CD4-positive, alpha-beta T cell treated with Interleukin-21 for 1 hour (primary cell): ENCODE results near the gene NEK6.

ENCODE experiments used
- DNase-seq: peaks from one replicate; pipeline ENCODE4 v3.0.0-alpha.2; 2020

NEK6 gene

DNA sequence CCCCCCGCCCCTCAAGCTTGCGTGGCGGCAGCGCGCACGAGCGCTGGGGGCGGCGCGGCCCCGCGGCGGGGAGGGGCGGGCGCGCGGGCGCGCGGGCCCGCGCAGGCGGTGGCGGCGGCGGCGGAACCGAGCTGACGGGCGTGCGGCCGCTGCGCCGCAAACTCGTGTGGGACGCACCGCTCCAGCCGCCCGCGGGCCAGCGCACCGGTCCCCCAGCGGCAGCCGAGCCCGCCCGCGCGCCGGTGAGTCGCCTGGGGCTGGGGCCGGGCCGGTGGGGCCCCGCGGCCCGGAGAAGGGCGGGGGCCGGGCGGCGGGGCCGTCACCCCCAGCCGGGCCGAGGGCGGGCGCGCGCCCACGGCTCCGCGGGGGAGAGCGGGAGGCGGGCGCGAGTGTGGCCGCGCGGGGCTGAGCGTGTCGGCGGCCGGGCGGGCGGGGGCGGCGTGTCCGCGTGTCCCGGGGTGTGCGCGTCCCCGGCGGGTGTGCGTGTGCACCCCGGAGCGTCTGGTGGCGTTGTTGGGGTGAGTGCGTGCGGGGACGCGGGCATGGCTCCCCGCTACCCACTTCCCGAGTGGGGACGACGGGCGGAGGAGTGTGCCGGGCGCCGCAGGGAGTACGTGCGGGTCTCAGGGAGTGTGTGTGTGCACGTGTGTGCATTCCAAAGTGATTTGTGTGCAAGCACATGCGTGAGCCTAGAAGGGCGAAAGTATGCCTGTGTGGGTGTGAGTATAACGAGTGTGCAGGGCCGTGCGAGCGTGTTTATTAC lies at the start of gene NEK6:
Gene NEK6, plus strand, starts transcription at position 106 of the 763 bp plus-strand sequence. CDS start 44,016 bp downstream, outside the sequence.
- peak; percentile 59 for DNase-seq

DNA sequence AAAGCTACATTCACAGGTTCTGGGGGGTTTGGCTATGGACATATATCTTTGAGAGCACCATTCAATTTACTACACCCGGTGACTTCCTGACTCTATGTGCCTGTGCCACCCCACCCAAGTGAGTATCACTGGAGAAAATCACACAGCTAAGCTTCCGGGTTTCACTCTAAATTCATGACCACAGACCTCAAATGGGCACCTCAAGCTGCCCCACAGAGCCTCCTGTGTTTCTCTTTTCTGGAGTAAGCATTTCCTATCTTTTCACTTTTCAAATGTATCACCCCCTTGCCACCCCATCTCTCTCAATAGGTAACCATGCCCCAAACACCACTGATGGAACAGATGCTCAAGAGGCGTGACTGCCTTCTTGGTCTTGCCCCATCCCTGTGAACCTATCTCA lies 49.2 kb upstream of the NEK6 start:
- DNase-seq: peak; percentile 38

DNA sequence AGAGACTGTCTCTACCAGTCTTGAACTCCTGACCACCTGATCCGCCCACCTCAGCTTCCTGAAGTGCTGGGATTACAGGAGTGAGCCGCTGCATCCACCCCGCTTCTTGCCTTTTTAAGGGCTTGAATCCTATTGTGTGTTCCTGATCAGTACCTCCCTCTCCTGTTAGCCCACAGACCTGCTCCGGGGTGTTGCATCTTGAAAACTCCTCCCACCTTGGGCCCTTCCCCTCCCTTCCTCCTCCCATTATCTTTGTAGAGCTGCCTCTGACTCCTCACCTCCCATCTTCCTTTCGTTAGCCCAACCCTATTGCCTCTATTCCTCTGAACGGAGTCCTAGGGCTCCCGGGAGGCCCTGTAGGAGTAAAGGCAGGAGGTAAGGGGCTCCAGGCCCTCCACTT lies 48.5 kb upstream of the NEK6 start:
- DNase-seq: no peak

DNA sequence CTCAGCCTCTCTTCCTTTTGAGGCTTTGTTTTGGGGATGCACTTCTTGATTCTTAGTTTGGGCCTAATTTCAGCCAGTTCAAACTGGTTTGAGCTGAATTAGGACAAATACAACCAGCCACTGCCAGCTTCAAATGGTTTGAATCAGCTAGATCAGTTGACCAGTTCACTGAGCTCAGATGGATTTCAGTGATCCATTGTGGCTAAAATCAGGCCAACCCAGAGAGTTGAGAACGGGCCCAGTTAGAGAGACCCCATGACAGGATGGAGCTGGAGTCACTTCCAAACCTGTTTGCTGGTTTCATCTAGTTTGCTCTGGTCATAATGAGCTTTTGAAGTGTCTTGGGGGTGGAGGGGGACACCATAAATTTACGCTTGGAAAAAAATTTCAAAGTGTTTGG lies 48.0 kb upstream of the NEK6 start:
- DNase-seq: no peak

DNA sequence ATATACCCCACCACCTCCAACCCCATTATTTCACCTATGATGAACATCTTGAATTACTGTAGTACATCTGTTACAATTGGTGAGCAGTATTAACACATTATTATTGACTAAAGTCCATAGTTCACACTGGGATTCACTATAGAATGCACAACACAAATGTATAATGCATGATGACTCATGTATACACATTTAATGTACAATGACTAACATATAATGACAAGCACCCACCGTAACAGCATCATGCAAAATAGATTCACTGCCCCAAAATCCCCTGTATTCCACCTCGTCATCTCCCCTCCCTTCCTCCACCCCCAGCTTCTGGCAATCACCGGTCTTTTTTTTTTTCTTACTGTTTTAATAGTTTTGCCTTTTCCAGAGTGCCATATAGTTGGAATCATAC lies 47.1 kb upstream of the NEK6 start:
- no peak for DNase-seq

DNA sequence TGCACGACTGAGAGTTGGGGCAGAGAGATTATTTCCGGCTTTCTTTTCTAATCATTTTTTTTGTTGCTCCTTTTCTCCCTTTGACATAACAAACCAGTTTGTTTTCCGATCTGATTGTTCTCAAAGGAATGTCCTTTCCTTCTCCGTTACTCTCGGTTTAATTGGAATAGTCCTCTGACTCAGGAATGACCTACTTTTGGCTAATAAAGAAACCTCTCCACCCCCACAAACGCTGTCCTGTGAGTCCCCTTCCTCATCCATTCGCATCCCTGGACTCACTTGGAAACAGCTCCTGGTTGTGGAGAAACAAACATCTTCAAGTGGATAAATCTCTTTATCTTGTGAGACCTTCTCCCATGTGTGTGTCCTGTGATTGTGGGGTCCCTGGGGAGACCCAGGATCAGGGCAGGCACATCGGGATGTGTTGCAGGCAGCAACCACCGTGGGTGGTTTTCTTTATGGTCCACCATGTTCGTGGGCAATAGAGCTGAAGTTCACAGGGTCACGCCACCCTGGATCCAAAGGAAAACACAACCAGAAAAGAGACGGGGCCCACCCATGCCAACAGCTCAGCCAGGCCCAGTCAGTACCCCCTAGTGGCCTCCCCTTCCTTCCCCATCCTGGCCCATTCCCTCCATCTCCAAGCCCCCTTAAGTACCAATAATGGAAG lies 45.2 kb upstream of the NEK6 start:
- DNase-seq: no peak

DNA sequence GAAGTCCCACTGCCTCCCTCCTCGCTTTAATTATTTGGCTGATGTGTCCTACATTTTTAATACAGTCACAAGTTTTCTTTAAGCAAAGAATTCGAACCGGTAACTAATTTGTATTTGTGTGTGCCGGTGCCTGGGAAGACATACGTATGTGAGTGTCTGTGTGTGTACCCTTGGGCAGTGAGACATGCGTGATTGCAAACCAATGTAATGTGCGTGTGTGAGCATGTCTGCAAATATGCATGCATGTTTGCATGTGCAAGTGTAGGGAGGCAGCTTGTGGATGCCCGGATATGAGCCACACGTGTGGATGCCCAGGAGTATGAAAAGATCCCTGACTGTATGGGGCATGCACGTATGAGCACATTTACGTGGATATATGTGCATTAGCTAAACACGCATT lies 44.4 kb upstream of the NEK6 start:
- no peak for DNase-seq

DNA sequence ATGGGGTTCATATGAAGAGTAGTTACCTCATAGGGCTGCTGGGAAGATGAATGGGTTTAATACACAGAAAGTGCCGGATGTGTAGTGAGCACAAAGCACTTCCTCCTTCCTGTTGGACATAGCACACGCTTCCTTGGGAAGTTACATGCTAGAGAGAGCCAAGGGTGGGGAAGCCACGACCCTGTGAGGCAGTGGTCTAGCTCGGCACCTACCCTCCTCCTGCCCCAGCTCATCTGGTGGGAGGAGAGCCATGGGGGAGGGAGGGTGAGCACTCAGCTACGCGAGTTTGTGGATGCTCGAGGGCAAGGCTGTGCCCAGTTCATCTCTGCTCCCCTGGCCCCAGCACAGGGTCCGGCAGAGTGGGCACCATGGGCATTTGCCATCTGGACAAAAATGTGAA lies 43.6 kb upstream of the NEK6 start:
- no peak for DNase-seq

DNA sequence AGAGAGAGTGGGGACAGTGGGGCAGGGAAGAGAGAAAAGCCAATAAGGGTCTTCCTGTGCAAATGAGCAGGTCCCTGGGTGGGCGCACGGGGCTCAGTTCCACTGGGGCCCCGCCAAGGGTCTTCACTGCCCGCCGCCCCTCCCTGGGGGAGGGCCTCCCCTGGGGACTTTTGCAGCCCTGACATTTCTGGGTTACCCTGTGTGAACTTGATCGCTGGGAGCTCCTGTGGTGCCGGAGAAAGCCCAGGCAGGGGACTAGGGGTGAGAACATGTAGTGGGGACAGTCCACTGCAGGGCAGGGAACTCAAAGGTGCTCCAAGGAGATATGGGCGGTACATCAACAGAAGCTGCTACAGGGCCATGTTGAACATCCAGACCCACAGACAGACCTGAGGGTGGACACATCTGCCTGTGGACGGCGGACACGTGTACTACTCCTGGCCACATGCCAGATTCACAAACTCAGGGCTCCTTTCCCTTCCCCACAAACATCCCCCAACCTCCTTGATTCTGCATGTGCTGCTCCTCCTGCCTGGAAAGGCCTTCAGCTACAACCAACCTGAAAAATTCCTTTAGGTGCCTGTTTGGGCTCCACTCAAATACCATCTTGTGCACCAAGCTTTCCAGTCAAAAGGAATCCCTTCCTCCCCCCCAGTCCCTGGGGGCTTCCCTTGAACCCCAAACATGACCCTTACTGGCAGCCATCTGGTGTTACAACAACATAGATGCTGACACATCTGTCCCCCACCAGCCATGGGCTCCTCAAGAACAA lies 43.0 kb upstream of the NEK6 start:
- DNase-seq: no peak

DNA sequence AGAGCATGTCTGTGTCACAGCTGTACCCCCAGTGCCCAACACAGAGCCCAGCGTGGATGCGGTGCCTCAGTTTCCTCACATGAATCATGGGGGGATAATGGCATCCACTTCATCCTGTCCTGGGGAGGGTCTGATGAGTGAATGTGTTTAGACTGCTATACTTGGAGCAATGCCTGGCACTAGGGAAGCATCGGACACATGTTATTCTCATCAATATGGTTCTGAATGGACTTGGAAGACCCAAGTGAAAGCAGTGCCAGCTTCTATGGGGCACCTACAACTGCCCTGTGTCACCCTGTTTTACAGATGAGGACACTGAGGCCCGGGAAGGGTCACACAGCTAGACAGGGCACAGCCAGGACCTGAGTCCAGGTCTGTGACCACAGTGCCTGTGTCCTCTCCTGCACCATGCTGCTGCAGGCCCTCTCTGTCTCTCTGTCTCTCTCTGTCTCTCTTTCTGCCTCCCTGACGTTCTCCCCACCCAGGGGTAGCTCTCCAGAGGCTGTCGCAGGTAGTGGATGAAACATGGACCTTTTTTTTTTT lies 42.3 kb upstream of the NEK6 start:
- DNase-seq: no peak

DNA sequence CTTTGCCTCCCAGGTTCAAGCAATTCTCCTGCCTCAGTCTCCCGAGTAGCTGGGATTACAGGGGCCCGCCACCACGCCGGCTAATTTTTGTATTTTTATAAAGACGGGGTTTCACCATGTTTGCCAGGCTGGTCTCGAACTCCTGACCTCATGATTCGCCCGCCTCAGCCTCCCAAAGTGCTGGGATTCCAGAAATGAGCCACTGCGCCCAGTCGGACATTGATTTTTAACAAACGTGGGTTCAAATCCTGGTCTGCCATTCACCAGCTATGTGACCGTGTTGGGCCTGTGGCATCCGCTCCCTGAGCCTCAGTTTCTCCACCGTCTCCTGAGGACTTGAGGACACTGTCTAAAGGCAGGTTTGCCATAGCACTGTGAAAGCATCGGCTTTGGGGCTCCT lies 41.8 kb upstream of the NEK6 start:
- no peak for DNase-seq

DNA sequence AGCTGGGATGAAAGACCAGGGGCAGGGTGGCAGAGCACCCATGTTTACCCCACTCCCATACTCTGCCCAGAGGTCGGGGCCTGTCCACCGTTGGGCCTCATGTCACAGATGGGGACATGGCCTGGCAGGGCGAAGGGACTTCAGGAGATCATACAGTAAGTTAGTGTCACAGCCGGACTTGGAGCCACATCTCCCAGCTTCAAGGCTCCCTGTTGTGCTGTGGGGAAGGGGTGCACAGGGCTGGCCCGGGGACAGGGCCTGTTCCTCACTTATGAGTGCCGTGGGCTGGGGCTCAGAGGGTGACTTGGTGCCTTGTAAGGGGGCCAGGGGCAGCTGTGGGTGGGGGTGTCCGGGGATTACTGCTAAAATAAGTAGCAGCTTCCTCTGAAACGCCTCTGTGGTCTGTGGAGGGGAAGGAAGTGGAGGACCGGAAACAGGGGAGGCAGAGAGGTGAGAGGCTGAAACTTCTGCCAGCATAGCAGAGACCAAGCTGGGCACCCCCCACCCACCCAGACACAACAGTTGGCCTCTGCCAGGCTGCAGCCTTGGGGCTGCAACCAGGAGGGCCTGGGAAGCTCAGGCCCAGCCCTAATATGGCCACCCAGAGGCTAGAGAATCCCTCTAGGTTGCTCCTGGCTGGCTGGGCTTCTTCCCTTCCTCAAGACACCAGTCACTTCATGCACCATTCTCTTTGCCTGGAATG lies 41.1 kb upstream of the NEK6 start:
- peak; percentile 66 for DNase-seq

DNA sequence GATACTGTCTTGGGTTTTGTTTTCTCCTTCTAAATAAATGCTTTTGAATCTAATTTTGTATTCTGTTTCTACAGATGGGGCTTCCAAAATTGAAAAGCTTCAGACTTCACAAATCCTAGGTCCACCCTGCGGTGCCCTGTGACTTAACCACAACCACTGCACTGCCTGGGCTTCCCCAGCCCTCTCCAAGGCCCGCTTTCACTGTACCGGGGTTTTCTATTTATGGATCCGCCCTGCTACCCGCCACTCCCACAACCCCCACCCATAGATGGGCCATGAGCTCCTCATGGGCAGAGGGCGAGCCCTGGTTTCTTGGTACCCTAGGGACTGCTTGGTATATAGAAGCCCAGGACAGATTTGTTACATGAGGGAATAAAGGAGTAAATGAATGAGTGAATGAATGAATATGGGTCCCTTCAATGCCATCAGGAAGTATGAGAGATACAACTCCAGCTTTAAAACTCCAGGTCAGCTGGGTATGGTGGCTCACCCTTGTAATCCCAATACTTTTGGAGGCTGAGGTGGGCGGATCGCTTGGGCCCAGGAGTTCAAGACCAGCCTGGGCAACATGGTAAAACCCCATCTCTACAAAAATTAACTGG lies 39.8 kb upstream of the NEK6 start:
- DNase-seq: peak; percentile 25

DNA sequence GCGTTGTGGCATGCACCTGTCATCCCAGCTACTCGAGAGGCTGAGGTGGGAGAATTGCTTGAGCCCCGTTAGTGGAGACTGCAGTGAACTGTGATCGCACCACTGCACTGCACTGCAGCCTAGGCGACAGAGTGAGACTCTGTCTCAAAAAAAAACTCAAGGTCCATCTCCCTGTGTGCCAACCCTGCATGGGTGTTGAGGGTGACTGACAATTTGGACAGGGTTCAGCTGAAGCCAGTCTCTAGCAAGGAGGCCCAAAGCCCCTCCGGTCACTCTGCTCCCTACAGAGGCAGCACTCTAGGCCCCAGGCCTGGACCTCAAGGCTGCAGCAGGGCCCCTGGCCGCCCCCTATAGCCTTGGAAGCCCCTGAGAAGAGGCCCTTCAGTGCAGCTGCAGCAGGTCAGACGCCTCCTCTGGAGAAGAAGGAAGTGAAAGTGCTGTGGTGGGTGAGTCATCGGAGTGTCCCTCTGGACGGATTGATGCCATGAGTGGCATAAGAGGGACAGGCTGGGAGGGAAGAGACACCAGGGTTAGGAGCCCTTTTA lies 39.2 kb upstream of the NEK6 start:
- peak; percentile 35 for DNase-seq

DNA sequence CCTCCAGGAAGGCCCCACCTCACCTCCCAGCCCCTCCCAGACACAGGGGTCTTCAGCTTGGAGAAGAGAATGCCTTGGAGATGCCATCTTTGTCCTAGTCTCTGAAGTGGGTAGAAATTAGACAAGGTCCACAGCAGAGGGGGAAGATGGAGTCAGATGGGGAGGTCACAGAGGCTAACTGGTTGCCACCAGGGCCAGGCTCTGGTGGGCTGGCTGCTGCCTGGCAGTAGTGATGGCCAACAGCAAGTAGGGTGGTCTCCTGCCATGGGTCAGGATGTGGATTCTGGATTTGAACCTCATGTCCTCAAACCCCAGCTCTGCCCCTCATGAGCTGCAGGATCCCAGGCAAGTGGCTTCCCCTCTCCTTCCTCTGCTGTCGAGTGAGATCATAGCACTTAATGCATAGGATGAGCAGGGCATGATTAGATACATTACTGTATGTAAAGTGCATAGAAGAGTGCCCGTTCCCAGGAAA lies 38.7 kb upstream of the NEK6 start:
- no peak for DNase-seq

DNA sequence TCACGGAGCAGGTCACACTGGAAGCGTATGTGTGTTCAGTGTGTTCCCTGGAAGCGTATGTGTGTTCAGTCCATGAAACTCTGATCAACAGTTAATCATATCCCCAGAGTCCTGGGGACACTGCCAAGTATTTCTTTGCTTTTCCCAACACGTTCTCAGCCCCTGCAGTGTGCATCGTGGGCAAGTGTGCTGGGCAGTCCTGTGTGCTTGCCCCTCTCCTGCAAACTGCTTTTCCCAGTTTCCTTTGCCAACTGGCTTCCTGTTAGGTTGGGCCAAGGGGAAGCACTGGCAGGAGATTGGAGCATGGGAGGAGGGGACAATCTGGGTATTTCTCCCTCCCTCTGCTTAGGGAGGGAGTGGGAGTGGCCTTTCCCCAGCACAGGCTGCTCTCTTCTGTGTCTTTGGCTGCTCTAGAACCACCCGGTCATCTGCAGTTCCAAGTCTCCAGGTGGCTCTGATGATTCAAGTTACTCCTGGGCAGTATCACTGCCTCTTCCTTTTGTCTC lies 36.8 kb upstream of the NEK6 start:
- DNase-seq: no peak

DNA sequence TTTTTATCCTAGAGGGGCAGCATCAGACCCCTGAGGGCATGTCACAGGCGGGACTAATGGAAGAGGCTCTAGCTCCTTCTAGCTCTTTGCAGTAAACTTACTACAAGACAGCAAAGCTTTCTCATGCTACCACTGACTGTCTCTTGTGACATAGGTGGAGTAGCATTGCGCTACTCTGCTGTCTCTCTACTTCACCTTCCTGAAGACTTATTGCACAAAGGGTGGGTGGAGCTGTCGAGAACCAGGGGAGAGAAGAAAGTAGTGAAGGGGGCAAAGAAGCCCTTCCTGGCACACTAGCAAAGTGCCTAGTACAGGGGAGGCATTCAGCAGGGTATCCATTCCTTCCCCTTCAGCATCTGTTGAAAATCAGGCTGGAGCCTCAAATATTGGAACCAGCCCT lies 36.1 kb upstream of the NEK6 start:
- no peak for DNase-seq

DNA sequence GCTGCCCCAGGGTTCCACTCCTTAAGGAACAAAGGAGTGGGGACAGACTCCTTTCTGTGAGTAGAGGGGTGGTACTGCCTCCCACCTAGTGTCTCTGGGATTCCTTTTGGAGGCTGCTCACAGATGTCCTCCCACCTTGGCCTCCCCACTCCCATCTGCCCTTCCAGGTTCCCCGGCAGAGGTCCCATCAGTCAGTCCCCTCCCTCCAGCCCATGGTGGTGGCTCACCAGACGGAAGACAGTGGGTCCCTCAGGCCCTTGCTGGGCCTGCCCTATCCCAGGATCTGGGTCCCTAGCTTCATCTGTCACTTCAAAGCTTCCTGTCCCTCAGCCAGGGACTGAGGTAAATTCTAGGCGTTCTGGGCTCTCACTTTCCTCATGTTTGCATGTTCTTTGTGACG lies 35.6 kb upstream of the NEK6 start:
- DNase-seq: no peak

DNA sequence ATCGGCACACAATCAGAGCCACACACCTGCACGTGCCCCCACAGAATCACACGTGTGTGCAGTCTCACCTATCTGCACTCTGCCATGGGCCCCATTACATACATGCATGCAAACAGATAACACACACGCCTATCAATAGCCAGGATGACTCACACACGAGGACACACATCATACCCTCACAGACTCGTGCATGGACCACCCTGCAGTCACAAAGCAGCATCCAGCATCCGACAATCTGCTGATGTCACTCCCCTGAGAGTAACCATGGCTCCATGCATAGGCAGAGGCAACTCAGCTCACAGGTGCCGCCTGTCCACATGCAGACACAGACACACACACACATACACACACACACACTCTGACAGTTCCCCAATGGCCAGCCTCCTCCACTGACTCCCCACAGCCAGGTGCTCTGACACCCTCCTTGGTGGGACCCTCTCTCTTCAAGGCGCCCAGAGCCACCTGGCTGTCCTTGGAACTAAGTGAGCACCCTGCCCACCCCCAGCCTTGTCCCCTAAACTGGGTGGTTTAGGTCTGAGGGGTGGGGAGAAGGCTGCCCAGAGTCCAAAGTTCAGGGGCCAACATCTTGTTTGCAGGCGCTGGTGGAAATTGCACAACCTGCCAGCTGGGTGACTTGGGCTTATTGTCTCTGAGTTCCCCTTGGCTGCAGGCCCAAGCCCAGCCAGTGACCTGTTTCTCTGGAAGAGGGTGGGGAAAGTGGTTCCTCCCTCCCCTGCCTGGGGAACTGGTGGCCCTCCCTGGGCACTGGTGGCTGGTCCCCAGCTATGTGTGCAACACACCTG lies 34.6 kb upstream of the NEK6 start:
- DNase-seq: no peak

DNA sequence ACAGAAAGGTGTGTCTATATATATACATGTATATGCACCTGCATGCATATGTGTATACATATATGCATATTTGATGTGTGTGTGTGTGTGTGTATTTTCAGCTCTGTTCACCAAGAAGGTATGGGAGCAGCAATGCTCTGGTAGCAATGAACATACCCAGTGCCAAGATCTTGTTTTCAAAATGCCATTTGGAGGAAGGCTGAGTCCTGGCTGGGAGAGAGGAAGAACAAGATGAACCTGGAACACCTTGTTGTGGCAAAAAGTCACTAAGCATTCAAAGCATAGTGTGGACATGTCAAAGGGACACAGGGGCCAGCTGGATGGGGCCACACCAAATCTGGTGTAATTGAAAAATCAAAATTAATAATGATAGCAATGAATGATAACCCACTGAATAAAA lies 31.8 kb upstream of the NEK6 start:
- no peak for DNase-seq

DNA sequence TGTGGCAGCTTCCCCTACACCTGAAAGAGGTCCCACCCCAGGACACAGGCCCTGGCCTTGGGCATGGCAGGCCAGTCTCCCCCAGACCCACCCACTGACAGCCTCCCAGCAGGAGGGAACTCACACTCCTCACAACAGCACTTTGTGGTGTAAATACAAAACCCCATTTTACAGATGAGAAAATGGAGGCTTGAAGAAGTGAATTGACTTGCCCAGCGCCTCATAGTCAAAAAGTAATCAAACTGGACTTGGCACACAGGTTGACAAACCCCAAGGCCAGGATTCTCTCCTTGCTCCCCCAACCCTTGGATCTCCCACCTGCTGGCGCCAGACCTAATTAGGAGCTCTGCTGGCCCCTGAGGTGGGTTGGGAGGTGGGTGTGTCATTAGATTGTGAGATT lies 29.2 kb upstream of the NEK6 start:
- no peak for DNase-seq
